ENCODE data around the gene CHMP5.

- no peak for TF ChIP-seq NR3C1 (IDR thresholded peaks at IDR 0.05)
- no peak for TF ChIP-seq CTCF (IDR thresholded peaks at IDR 0.05)
- TF ChIP-seq POLR2A (IDR thresholded peaks at IDR 0.05; ENCODE audit: low read length), result no peak
- TF ChIP-seq ELK1 (IDR thresholded peaks at IDR 0.05; ENCODE audit: low read depth, low read length), result no peak
- TF ChIP-seq CBX8 (IDR thresholded peaks at IDR 0.05), result no peak
- TF ChIP-seq MYC (IDR thresholded peaks at IDR 0.05; ENCODE audit: borderline replicate concordance, low read length), result no peak
- no peak for TF ChIP-seq RCOR1 (IDR thresholded peaks at IDR 0.05; ENCODE audit: low read depth, low read length)
- TF ChIP-seq SMC3 (IDR thresholded peaks at IDR 0.05), result no peak
- no peak for TF ChIP-seq BHLHE40 (IDR thresholded peaks at IDR 0.05; ENCODE audit: low read depth, low read length)
- no peak for TF ChIP-seq JUN (IDR thresholded peaks at IDR 0.05)
- TF ChIP-seq MAZ (IDR thresholded peaks at IDR 0.05; ENCODE audit: borderline replicate concordance, low read depth, low read length), result no peak
- no peak for TF ChIP-seq NFE2L2 (conservative IDR thresholded peaks at IDR 0.05; ENCODE audit: low read length)
- TF ChIP-seq RNF2 (IDR thresholded peaks at IDR 0.05; ENCODE audit: borderline replicate concordance, low read depth), result no peak
- TF ChIP-seq CEBPB (IDR thresholded peaks at IDR 0.05), result no peak
Observed at GRCh38 chr9:33246269-33246860, 18.5 kb upstream of the CHMP5 start.
